ENCODE results near the gene SORCS3. TPM values are rescaled to one million over a fixed set of nuclear protein-coding genes. Genes with fewer than 3 reads are reported as not detected.

SORCS3 gene
- total RNA-seq, 1 experiment from 2014 or later, result 0.94 TPM

DNA sequence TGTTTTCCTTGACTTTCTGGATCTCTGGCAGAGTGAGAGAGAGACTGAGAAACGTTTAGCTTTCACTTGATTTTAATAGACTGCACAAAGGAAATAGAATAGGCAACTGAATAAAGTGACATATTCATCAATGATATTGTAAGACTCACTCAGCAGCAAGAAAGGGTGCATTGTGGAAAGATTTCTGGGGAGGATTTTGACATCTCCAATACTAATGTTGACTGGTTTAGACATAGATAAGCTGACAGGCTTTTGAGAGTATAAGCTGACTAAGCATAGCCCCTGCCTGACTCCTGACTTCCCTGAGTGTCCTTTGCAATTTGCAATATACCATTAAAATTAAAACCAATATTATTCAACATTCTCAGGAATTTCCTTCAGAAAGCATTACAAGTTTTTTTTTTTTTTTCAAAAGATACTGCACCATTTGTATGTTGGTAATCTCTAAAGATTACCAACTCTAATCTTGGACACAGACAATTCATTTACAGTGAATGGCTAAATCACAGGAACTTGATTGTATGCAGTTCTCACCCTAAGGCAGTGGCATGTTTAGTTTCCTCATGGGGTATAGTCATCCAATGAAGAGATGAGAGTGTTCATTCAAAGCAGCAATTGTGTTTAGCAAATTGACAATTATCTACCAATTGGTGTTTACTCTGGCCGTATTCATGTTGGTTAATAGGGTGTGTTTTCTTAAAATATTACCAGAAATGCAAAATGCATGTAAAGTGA, 325.6 kb downstream of the SORCS3 start:
- H3K9me3 Mint-ChIP-seq, result peaks cover 12% of the 10 kb centered on the region
- H3K27ac Mint-ChIP-seq, result no peak overlapping the region
- CTCF ChIA-PET, result no interaction called here
- TF ChIP-seq, protein P1, sequence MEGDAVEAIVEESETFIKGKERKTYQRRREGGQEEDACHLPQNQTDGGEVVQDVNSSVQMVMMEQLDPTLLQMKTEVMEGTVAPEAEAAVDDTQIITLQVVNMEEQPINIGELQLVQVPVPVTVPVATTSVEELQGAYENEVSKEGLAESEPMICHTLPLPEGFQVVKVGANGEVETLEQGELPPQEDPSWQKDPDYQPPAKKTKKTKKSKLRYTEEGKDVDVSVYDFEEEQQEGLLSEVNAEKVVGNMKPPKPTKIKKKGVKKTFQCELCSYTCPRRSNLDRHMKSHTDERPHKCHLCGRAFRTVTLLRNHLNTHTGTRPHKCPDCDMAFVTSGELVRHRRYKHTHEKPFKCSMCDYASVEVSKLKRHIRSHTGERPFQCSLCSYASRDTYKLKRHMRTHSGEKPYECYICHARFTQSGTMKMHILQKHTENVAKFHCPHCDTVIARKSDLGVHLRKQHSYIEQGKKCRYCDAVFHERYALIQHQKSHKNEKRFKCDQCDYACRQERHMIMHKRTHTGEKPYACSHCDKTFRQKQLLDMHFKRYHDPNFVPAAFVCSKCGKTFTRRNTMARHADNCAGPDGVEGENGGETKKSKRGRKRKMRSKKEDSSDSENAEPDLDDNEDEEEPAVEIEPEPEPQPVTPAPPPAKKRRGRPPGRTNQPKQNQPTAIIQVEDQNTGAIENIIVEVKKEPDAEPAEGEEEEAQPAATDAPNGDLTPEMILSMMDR (IDR thresholded peaks at IDR 0.05), result no peak
- TF ChIP-seq ZNF396 (CRISPR knock-in tag; IDR thresholded peaks at IDR 0.05; ENCODE audit: borderline replicate concordance), result no peak
- TF ChIP-seq, protein P2, sequence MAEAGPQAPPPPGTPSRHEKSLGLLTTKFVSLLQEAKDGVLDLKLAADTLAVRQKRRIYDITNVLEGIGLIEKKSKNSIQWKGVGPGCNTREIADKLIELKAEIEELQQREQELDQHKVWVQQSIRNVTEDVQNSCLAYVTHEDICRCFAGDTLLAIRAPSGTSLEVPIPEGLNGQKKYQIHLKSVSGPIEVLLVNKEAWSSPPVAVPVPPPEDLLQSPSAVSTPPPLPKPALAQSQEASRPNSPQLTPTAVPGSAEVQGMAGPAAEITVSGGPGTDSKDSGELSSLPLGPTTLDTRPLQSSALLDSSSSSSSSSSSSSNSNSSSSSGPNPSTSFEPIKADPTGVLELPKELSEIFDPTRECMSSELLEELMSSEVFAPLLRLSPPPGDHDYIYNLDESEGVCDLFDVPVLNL (CRISPR knock-in tag; IDR thresholded peaks at IDR 0.05; ENCODE audit: borderline replicate concordance, low read depth), result no peak
- no peak for TF ChIP-seq ZNF423 (CRISPR knock-in tag; IDR thresholded peaks at IDR 0.05)
- TF ChIP-seq, protein P3, sequence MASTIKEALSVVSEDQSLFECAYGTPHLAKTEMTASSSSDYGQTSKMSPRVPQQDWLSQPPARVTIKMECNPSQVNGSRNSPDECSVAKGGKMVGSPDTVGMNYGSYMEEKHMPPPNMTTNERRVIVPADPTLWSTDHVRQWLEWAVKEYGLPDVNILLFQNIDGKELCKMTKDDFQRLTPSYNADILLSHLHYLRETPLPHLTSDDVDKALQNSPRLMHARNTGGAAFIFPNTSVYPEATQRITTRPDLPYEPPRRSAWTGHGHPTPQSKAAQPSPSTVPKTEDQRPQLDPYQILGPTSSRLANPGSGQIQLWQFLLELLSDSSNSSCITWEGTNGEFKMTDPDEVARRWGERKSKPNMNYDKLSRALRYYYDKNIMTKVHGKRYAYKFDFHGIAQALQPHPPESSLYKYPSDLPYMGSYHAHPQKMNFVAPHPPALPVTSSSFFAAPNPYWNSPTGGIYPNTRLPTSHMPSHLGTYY (CRISPR knock-in tag; IDR thresholded peaks at IDR 0.05), result no peak
- no peak for TF ChIP-seq ZNF671 (CRISPR knock-in tag; IDR thresholded peaks at IDR 0.05)
- TF ChIP-seq, protein P4, sequence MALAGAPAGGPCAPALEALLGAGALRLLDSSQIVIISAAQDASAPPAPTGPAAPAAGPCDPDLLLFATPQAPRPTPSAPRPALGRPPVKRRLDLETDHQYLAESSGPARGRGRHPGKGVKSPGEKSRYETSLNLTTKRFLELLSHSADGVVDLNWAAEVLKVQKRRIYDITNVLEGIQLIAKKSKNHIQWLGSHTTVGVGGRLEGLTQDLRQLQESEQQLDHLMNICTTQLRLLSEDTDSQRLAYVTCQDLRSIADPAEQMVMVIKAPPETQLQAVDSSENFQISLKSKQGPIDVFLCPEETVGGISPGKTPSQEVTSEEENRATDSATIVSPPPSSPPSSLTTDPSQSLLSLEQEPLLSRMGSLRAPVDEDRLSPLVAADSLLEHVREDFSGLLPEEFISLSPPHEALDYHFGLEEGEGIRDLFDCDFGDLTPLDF (CRISPR knock-in tag; IDR thresholded peaks at IDR 0.05), result no peak
- TF ChIP-seq CREB1 (CRISPR knock-in tag; IDR thresholded peaks at IDR 0.05), result no peak
- no peak for TF ChIP-seq MYBL2 (CRISPR knock-in tag; IDR thresholded peaks at IDR 0.05)
- no peak for TF ChIP-seq NR3C1 (CRISPR knock-in tag; conservative IDR thresholded peaks at IDR 0.05; ENCODE audit: low read depth)
- no peak for TF ChIP-seq IRF2 (CRISPR knock-in tag; IDR thresholded peaks at IDR 0.05; ENCODE audit: borderline replicate concordance, low read depth)
- no peak for TF ChIP-seq FOXP1 (CRISPR knock-in tag; IDR thresholded peaks at IDR 0.05; ENCODE audit: borderline replicate concordance)
- no peak for TF ChIP-seq SP1 (CRISPR knock-in tag; conservative IDR thresholded peaks at IDR 0.05)
- H3K36me3 Mint-ChIP-seq, result no peaks in the 10 kb centered on the region
- no peak overlapping the region for H3K4me3 Mint-ChIP-seq
- ATAC-seq (no peak), DNase-seq (ENCODE audit: low spot score) (no peak)
- peaks cover 3% of the 10 kb centered on the region for H3K4me1 Mint-ChIP-seq
- POLR2A ChIA-PET, result no interaction called here
- no peaks in the 10 kb centered on the region for H3K27me3 Mint-ChIP-seq (ENCODE audit: low read depth)

DNA sequence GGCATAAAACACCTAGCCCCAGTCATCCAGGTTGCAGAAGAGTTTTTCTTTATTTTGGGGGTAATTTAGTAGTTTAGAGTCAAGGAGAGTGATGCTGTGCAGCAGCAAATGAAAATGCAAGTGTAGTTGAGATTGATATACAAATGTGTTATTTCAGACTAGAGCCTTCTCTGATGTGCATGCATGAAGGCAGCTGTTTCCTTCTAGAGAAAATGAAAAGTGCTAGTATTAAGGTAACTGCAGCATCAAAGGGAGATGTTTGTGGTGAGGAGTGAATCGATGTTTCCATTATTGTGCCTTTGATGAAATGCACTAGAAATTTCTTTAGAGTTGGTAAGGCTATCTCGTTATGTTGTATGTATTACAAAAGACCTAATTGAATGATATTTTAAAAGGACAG, 339.3 kb downstream of the SORCS3 start:
- POLR2A ChIA-PET, result no interaction called here
- Mint-ChIP-seq H3K36me3 (peaks cover 2% of the 10 kb centered on the region), H3K27me3 (ENCODE audit: low read depth) (no peaks in the 10 kb centered on the region), H3K4me1 (no peaks in the 10 kb centered on the region), H3K27ac (no peak overlapping the region), H3K9me3 (peaks cover 10% of the 10 kb centered on the region), H3K4me3 (no peak overlapping the region)
- CTCF ChIA-PET, result interaction anchor here (0.9 kb wide), 1 partner anchor 338 kb away, joined by 3 read pairs; no protein-coding TSS in a partner anchor
- no peak for DNase-seq (ENCODE audit: low spot score)
- no peak for ATAC-seq
- TF ChIP-seq, protein P5, sequence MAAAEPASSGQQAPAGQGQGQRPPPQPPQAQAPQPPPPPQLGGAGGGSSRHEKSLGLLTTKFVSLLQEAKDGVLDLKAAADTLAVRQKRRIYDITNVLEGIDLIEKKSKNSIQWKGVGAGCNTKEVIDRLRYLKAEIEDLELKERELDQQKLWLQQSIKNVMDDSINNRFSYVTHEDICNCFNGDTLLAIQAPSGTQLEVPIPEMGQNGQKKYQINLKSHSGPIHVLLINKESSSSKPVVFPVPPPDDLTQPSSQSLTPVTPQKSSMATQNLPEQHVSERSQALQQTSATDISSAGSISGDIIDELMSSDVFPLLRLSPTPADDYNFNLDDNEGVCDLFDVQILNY (CRISPR knock-in tag; IDR thresholded peaks at IDR 0.05), result no peak
- no peak for TF ChIP-seq MXD4 (CRISPR knock-in tag; IDR thresholded peaks at IDR 0.05; ENCODE audit: borderline replicate concordance)
- TF ChIP-seq, protein P6, sequence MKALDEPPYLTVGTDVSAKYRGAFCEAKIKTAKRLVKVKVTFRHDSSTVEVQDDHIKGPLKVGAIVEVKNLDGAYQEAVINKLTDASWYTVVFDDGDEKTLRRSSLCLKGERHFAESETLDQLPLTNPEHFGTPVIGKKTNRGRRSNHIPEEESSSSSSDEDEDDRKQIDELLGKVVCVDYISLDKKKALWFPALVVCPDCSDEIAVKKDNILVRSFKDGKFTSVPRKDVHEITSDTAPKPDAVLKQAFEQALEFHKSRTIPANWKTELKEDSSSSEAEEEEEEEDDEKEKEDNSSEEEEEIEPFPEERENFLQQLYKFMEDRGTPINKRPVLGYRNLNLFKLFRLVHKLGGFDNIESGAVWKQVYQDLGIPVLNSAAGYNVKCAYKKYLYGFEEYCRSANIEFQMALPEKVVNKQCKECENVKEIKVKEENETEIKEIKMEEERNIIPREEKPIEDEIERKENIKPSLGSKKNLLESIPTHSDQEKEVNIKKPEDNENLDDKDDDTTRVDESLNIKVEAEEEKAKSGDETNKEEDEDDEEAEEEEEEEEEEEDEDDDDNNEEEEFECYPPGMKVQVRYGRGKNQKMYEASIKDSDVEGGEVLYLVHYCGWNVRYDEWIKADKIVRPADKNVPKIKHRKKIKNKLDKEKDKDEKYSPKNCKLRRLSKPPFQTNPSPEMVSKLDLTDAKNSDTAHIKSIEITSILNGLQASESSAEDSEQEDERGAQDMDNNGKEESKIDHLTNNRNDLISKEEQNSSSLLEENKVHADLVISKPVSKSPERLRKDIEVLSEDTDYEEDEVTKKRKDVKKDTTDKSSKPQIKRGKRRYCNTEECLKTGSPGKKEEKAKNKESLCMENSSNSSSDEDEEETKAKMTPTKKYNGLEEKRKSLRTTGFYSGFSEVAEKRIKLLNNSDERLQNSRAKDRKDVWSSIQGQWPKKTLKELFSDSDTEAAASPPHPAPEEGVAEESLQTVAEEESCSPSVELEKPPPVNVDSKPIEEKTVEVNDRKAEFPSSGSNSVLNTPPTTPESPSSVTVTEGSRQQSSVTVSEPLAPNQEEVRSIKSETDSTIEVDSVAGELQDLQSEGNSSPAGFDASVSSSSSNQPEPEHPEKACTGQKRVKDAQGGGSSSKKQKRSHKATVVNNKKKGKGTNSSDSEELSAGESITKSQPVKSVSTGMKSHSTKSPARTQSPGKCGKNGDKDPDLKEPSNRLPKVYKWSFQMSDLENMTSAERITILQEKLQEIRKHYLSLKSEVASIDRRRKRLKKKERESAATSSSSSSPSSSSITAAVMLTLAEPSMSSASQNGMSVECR (CRISPR knock-in tag; IDR thresholded peaks at IDR 0.05; ENCODE audit: borderline replicate concordance), result no peak
- TF ChIP-seq, protein P7, sequence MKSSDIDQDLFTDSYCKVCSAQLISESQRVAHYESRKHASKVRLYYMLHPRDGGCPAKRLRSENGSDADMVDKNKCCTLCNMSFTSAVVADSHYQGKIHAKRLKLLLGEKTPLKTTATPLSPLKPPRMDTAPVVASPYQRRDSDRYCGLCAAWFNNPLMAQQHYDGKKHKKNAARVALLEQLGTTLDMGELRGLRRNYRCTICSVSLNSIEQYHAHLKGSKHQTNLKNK (CRISPR knock-in tag; IDR thresholded peaks at IDR 0.05), result no peak
- no peak for TF ChIP-seq GTF2I (CRISPR knock-in tag; conservative IDR thresholded peaks at IDR 0.05)

Measured in WTC11 (cell line).